ENCODE measurements around the gene UXS1.
A peak's percentile ranks its signal among the peaks of the same experiment; 100 is the strongest.

The UXS1 gene

DNA sequence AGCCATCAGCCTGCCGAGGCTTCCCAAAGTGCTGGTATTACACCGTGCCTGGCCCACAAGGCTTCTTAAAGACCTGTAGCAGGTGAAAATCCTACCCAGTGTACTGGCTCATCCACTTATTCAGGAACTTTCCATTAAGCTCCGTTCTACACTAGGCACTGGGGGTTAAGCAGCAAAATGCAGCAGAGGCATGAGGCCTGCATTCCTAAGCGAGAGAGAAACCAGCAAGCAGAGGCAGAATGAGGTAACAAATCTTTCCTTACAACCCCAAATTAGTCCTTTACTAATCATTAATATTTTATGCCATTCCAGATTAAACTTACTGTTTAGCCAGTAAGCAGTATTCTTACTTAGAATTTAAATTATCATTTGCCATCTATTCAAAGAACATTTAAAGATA is 32.8 kb downstream of the UXS1 start:
- Histone ChIP-seq H3K4me2 (ENCODE audit: low read length) (peak overlapping the region; percentile 56), H3K9me2 (ENCODE audit: low read depth, low read length) (no peaks in the 10 kb centered on the region), H3K9me3 (ENCODE audit: low read length) (no peaks in the 10 kb centered on the region), H3K4me1 (ENCODE audit: insufficient read depth, low read length, severe bottlenecking) (peaks cover 43% of the 10 kb centered on the region), H3K36me3 (ENCODE audit: insufficient read depth, low read length) (peaks cover 16% of the 10 kb centered on the region; the same call in 1 of the 2 replicates), H4K20me1 (ENCODE audit: insufficient read depth, low read length) (no peaks in the 10 kb centered on the region), H3K4me3 (ENCODE audit: low read depth, low read length, poor library complexity, severe bottlenecking) (peak overlapping the region; percentile 36), H2AFZ (ENCODE audit: low read length) (no peak overlapping the region), H3K27me3 (ENCODE audit: insufficient read depth, low read length) (no peaks in the 10 kb centered on the region), H3F3A (ENCODE audit: insufficient read depth, low read length) (no peaks in the 10 kb centered on the region), H3K79me2 (ENCODE audit: insufficient read depth, low read length) (no peaks in the 10 kb centered on the region), H3K27ac (ENCODE audit: low read depth, low read length, poor library complexity, severe bottlenecking) (peak overlapping the region; percentile 87), H3K9ac (ENCODE audit: low read length) (peak overlapping the region; percentile 42; the same call in 1 of the 2 replicates)
- TF ChIP-seq, protein P1, sequence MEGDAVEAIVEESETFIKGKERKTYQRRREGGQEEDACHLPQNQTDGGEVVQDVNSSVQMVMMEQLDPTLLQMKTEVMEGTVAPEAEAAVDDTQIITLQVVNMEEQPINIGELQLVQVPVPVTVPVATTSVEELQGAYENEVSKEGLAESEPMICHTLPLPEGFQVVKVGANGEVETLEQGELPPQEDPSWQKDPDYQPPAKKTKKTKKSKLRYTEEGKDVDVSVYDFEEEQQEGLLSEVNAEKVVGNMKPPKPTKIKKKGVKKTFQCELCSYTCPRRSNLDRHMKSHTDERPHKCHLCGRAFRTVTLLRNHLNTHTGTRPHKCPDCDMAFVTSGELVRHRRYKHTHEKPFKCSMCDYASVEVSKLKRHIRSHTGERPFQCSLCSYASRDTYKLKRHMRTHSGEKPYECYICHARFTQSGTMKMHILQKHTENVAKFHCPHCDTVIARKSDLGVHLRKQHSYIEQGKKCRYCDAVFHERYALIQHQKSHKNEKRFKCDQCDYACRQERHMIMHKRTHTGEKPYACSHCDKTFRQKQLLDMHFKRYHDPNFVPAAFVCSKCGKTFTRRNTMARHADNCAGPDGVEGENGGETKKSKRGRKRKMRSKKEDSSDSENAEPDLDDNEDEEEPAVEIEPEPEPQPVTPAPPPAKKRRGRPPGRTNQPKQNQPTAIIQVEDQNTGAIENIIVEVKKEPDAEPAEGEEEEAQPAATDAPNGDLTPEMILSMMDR (IDR thresholded peaks at IDR 0.05; ENCODE audit: low read length) = no peak
- no peak for TF ChIP-seq EZH2 (IDR thresholded peaks at IDR 0.05; ENCODE audit: borderline replicate concordance, low read length)

DNA sequence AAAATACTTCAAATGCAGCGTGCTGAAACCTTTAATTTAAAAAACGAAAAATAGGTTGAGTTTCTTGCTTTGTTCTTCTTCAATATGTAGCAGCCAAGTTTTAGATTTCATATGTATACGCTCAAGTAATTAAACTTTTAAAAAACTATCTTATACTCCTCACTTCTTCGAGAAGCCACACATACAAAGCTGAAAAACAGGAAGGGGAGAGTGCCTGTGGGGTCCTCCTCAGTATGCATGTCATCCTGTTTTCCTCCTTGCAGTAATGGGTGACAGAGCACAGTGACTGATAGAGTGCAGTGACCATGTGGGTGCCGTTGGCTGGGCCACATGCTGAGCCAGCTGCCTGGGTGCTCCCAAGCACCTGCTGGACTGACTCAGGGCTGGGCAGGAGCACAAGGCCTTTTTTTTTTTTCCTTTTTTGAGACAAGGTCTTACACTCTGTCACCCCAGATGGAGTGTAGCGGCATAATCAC is 33.3 kb downstream of the UXS1 start:
- Histone ChIP-seq H3K27me3 (ENCODE audit: insufficient read depth, low read length) (no peaks in the 10 kb centered on the region), H3K79me2 (ENCODE audit: insufficient read depth, low read length) (no peaks in the 10 kb centered on the region), H3K4me3 (ENCODE audit: low read depth, low read length, poor library complexity, severe bottlenecking) (peak overlapping the region; percentile 36), H3K9me2 (ENCODE audit: low read depth, low read length) (no peaks in the 10 kb centered on the region), H3K9ac (ENCODE audit: low read length) (peak overlapping the region; percentile 42; the same call in 1 of the 2 replicates), H3K4me2 (ENCODE audit: low read length) (peak overlapping the region; percentile 56), H2AFZ (ENCODE audit: low read length) (no peak overlapping the region), H3F3A (ENCODE audit: insufficient read depth, low read length) (no peaks in the 10 kb centered on the region), H3K36me3 (ENCODE audit: insufficient read depth, low read length) (peaks cover 18% of the 10 kb centered on the region; the same call in 1 of the 2 replicates), H4K20me1 (ENCODE audit: insufficient read depth, low read length) (no peaks in the 10 kb centered on the region), H3K27ac (ENCODE audit: low read depth, low read length, poor library complexity, severe bottlenecking) (peak overlapping the region; percentile 87), H3K4me1 (ENCODE audit: insufficient read depth, low read length, severe bottlenecking) (peaks cover 43% of the 10 kb centered on the region), H3K9me3 (ENCODE audit: low read length) (no peaks in the 10 kb centered on the region)
- TF ChIP-seq EZH2 (IDR thresholded peaks at IDR 0.05; ENCODE audit: borderline replicate concordance, low read length) = no peak
- TF ChIP-seq, protein P1 (IDR thresholded peaks at IDR 0.05; ENCODE audit: low read length) = no peak

DNA sequence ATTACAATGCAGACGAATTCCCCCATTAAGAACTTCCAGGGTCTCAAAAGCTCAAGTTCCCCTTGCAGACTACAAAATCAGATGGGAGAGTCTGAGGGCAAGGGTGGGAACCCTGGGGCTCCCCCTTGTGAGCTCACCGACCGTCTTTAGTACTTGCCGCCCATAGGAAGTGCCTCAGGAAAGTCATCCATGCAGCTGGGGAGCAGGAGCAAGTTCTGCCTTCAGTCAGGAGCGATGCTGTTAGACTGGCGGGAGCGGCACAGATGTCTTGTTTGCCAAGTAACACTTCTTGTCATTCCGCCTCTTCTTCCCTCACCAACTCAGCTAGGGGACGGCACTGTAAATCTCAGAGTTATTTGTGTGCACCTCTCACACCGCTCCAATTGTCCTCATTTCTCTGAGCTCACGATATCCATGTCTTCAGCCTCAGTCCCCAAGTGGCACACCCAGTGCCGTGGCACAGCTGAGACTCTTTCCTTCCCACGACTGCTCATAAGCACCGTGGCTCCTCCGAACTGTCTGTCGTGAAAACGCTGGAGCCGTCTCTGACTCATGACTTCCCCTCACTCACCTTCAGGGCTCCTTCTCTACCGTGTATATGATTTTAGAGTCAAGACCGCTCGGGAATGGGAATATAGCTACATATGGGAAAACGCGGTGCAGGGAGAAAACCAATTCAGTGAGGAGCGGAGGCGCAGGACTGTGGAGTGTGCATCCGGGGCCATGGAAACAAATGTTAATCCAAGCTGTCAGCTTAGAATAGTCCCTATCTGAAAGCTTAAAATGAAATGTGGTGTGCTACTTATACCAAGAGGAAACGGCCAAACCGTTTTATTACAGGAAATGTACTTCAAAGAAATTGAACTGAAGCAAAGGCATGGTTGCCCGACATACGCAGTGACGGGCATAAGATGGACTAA is 34.0 kb downstream of the UXS1 start:
- H3K79me2 ChIP-seq (ENCODE audit: insufficient read depth, low read length) = no peaks in the 10 kb centered on the region
- H3K4me2 ChIP-seq (ENCODE audit: low read length) = peak overlapping the region; percentile 56
- peak overlapping the region; percentile 36 for H3K4me3 ChIP-seq (ENCODE audit: low read depth, low read length, poor library complexity, severe bottlenecking)
- no peaks in the 10 kb centered on the region for H4K20me1 ChIP-seq (ENCODE audit: insufficient read depth, low read length)
- H3K9me3 ChIP-seq (ENCODE audit: low read length) = no peaks in the 10 kb centered on the region
- TF ChIP-seq EZH2 (IDR thresholded peaks at IDR 0.05; ENCODE audit: borderline replicate concordance, low read length) = no peak
- TF ChIP-seq, protein P1 (IDR thresholded peaks at IDR 0.05; ENCODE audit: low read length) = no peak
- peak overlapping the region; percentile 42; the same call in 1 of the 2 replicates for H3K9ac ChIP-seq (ENCODE audit: low read length)
- no peak overlapping the region for H2AFZ ChIP-seq (ENCODE audit: low read length)
- peaks cover 23% of the 10 kb centered on the region for H3K36me3 ChIP-seq (ENCODE audit: insufficient read depth, low read length)
- H3K27ac ChIP-seq (ENCODE audit: low read depth, low read length, poor library complexity, severe bottlenecking) = peak overlapping the region; percentile 87
- no peaks in the 10 kb centered on the region for H3K27me3 ChIP-seq (ENCODE audit: insufficient read depth, low read length)
- H3F3A ChIP-seq (ENCODE audit: insufficient read depth, low read length) = no peaks in the 10 kb centered on the region
- peaks cover 42% of the 10 kb centered on the region for H3K4me1 ChIP-seq (ENCODE audit: insufficient read depth, low read length, severe bottlenecking)
- no peaks in the 10 kb centered on the region for H3K9me2 ChIP-seq (ENCODE audit: low read depth, low read length)

All from OCI-LY1 (cell line).